GM18873 (cell line): ENCODE data around the gene B9D1.

Experiments
- ATAC-seq: cut with Tn5 transposase; IDR thresholded peaks from one replicate; pipeline ENCODE4 v1.9.1; 2021; ENCODE audit warnings: mild to moderate bottlenecking, moderate library complexity, moderate number of reproducible peaks; ENCODE audit not compliant: unreplicated experiment, low FRiP score

The B9D1 gene

GRCh38 chr17:19308398-19308797 lies 54.1 kb downstream of the B9D1 start:
- ATAC-seq, result no peak

- no peak for ATAC-seq
Observed at GRCh38 chr17:19307521-19307920, 55.0 kb downstream of the B9D1 start.

- peak; percentile 85 for ATAC-seq
Observed at GRCh38 chr17:19306160-19307111, 56.1 kb downstream of the B9D1 start.

- no peak for ATAC-seq
Observed at GRCh38 chr17:19305761-19306159, 56.8 kb downstream of the B9D1 start.

- no peak for ATAC-seq
Observed at GRCh38 chr17:19305256-19305655, 57.3 kb downstream of the B9D1 start.

- no peak for ATAC-seq
Observed at GRCh38 chr17:19304751-19305150, 57.8 kb downstream of the B9D1 start.

- ATAC-seq, result no peak
Observed at GRCh38 chr17:19304209-19304608, 58.3 kb downstream of the B9D1 start.

GRCh38 chr17:19303367-19303776 lies 59.2 kb downstream of the B9D1 start:
- ATAC-seq, result no peak

GRCh38 chr17:19302791-19303331 lies 59.7 kb downstream of the B9D1 start:
- no peak for ATAC-seq

- no peak for ATAC-seq
Observed at GRCh38 chr17:19301973-19302372, 60.5 kb downstream of the B9D1 start.

- ATAC-seq, result no peak
Observed at GRCh38 chr17:19301274-19301951, 61.1 kb downstream of the B9D1 start.

- no peak for ATAC-seq
Observed at GRCh38 chr17:19299866-19300265, 62.7 kb downstream of the B9D1 start.

- no peak for ATAC-seq
Observed at GRCh38 chr17:19299214-19299747, 63.2 kb downstream of the B9D1 start.

- ATAC-seq, result no peak
Observed at GRCh38 chr17:19298569-19299213, 63.8 kb downstream of the B9D1 start.

GRCh38 chr17:19296786-19297778 lies 65.4 kb downstream of the B9D1 start:
- no peak for ATAC-seq

GRCh38 chr17:19295473-19296135 lies 66.9 kb downstream of the B9D1 start:
- ATAC-seq, result no peak

- no peak for ATAC-seq
Observed at GRCh38 chr17:19294443-19294842, 68.1 kb downstream of the B9D1 start.
